Spleen (tissue), 7 donors: ENCODE results near the gene EIF4A3.

ENCODE experiments used
- CTCF ChIP-seq, 11 experiments: fragments of 200-600 bp in 7 of 11; fragments of 450-650 bp in 4 of 11; sonication (generic) in 4 of 11; IDR thresholded peaks in 8 of 11; conservative IDR thresholded peaks in 3 of 11; 1 replicate in 7 of 11; 2 replicates in 4 of 11; pipeline versions ENCODE4 v1.4.0 to v1.8.0; 2016 to 2021; ENCODE audit warnings: antibody characterized with exemption in 11 of 11, inconsistent platforms in 4 of 11, mild to moderate bottlenecking in 1 of 11
- POLR2AphosphoS5 ChIP-seq, 3 donors: sonication (generic); formaldehyde crosslinking; IDR thresholded peaks; one replicate each; pipeline ENCODE4 v1.5.1; 2017; ENCODE audit warnings: antibody characterized with exemption in 3 of 3
- donor health status: DM: no; HTN: no; CAD: no; lungs with moderate emphysema.
- donor health status: DM: no; HTN: no; CAD: no.
- donor health status: DM: no; HTN: no; CAD: no.

DNA sequence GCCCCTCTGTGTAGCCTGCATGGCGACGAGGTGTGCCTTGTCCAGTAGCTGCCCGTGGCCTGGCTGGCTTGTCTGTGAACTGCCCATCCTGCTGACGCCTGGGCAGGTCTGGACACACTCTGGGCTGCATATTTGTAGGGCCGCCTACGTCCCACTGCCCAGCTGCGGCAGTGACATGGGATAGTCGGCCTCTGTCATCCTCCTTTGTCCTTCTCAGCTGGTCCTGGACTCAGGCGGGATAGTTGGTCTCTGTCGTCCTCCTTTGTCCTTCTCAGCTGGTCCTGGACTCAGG is 37.4 kb upstream of the EIF4A3 start:
- TF ChIP-seq CTCF (IDR thresholded peaks at IDR 0.05 in 8 of 11, conservative IDR thresholded peaks at IDR 0.05 in 3 of 11) = no peak
- no peak for TF ChIP-seq POLR2AphosphoS5 (IDR thresholded peaks at IDR 0.05)
